GM21619 (cell line): ENCODE results near the gene RIMS3.
"Not testable (repeated sequence)": the region's sequence is repeated elsewhere in the genome, so short reads cannot be mapped to it uniquely, and the experiment has no call there.

Experiments
- ATAC-seq: cut with Tn5 transposase; IDR thresholded peaks from one replicate; pipeline ENCODE4 v1.9.1; 2021; ENCODE audit not compliant: unreplicated experiment

Gene RIMS3

DNA sequence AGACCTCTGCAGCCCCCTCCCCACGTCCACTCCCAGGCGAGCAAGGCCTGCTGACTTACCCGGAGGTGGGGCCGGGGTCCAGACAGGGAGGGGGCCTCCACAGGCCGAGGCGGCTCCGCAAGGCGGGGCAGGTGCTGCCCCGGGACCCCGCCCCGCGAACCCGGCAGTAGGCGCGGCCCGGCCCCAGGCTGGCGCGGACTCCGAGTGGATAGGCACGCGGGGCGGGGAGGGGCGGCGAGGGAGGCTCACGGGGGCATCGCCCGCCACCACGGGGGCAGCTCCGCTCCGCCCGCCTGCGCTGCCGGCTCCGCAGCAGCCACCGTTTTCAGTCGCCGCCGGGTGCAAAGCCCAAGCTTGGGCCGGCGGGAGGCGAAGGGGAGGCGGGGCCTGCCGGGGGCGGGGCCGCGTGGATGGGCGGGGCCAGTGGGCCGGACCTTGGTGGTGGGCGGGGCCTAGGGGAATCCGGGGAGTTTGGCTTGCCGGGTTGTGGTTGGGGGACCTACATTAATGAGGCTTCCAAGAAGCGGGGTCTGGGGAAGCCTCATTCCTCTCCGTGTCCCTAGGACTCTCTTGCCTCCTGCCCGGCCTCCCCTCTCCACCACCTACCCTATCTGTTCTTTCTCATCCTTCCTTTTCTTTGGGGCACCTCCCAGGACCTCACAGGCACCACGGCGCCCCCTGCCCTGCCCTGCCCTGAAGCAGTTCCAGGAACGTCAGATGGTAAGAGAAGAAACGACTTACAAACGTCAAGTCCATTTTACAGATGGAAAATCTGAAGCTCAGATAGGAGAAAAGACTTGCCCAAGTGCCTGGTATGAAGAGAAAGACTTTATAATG is at the start of gene RIMS3:
RIMS3 (minus strand) TSS at position 348 of the 837 bp plus-strand sequence. CDS start 23,757 bp downstream, outside the sequence.
- ATAC-seq: peak; percentile 56

- no peak for ATAC-seq
These were observed 47.5 kb upstream of the RIMS3 start for GRCh38 chr1:40712997-40713396.

DNA sequence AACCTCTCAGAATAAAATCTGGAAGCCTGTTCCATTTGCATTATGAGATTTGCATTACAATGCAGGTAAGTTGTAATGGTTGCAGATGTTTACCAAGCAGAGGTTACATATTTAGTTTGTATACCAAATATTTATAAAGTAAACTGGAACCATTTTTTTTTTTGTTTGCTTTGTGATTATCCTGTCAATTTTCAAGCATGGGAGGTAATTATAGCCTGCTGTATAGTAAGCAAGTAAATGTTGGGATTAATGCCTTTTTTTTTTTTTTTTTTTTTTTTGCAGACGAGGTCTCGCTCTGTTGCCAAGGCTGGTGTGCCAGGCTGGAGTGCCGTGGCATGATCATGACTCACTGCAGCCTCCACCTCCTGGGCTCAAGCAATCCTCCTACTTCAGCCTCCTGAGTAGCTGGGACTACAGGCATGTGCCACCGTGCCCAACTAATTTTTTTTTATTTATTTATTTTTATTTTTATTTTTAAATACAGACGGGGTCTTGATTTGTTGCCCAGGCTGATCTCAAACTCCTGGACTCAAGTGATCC is 47.0 kb upstream of the RIMS3 start:
- ATAC-seq: no peak

DNA sequence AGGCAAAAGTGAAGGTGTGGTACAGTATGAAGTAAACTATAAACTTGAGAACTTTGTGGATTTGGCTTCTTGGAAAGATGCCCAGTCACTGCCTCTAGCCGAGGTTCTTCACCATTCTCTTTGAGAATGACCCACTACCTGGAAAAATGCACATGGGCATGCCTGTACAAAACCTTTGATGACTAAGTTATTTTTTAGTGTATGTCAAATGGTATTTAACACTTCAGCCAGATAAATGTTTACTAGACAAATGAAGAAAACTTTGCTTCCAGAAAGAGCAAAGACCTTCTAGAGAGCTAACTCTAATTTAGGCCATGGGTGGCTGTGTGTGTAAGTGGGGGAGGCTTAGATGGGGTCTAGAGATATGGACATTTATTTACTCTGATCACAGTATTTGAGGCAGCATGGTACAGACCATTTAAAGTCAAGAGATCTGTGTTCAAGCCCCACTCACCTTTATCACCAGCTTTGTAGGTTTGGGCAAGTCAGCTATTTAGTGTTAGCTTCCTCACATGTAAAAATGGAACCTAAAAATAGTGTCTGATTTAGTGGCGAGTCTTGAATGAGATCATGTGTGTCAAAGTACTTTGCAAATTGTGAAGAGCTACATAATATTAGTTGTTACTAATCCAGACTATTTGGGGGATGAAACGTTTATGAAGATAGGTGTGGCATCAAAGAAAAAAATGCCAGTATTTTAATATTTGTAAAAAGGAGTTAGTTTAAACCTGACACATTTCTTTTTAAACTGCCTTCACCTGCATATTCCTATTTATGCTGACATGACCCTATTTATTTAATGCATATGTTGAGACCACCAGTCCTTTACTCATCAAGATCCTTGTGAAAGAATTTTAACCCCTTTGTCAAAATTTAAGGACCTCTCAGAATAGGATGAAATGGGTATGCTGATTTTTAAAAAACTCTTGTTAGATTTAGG is 46.3 kb upstream of the RIMS3 start:
- no peak for ATAC-seq

GRCh38 chr1:40710581-40711315 is 45.3 kb upstream of the RIMS3 start:
- no peak for ATAC-seq

DNA sequence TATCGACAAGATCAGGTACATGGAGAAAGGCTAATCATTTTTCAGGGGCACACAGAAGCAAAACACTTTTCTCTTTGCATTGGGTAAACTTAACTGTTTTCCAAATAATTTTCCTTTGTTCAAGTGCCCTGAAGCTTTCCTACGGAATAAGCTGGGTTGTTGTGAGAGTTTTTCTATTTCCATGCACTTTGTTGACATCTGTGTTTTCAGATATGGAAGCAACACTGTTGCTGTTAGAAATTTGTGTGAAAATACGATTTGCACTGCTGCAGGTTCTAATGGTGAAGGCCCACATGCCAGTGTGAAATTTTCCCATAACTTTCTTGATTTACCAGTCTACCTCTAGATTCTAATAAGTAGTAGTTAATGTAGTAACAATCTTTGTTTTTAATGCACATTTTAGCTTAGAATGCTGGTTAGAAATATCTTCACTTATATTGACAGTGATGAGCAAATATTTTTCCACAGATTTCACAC is 44.4 kb upstream of the RIMS3 start:
- ATAC-seq: no peak

DNA sequence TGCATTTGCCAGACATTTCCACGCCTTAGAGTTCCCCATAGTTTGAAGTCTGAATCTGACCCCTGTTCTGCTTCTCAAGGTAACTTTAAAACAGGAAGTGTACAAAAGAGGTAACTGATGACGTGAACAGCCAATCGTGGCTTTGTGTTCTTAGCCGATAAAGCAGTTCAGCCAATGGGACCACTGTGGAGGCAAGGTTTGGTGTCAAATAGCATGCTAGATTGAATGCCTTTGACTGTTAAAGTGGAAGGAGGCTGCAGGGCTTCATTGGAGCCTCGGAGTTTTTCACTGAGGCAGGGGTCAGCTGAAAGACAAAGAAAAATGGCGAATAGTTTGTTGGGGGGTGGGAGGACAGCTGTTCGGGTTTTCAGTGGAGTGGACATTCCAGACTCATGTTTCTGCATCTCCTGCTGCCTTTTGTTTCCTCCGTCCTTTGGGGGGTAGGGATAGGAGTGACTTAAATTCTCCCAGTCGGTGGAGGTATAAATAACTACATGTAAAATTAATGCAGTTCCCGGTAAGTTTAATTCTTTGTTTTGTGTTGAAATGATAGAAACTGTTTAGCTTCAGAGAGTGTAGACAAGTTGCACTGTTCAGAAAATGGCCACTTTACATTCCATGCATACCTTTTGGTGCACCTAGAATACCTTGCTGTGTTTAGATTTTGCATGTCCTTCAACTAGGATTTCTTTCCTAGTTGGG is 43.8 kb upstream of the RIMS3 start:
- ATAC-seq: peak; percentile 91

DNA sequence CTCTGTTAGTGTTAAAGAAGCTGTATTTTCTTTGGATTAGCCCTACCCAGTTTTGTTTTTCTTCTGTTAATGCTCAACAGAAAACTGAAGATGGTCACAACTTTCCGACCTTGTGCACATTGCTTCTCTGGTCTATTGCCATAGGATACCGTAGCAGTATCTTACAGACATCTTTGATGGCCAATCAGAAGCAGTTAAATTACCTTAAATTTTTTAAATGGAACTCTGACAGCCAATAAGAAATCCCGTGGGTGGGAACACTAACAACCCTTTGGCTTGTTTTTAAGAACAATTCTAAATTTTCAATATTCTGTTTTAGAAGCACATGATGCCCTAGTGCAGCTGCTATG is 43.2 kb upstream of the RIMS3 start:
- ATAC-seq: peak; percentile 58

- no peak for ATAC-seq
These were observed 41.1 kb upstream of the RIMS3 start for GRCh38 chr1:40706626-40707025.

DNA sequence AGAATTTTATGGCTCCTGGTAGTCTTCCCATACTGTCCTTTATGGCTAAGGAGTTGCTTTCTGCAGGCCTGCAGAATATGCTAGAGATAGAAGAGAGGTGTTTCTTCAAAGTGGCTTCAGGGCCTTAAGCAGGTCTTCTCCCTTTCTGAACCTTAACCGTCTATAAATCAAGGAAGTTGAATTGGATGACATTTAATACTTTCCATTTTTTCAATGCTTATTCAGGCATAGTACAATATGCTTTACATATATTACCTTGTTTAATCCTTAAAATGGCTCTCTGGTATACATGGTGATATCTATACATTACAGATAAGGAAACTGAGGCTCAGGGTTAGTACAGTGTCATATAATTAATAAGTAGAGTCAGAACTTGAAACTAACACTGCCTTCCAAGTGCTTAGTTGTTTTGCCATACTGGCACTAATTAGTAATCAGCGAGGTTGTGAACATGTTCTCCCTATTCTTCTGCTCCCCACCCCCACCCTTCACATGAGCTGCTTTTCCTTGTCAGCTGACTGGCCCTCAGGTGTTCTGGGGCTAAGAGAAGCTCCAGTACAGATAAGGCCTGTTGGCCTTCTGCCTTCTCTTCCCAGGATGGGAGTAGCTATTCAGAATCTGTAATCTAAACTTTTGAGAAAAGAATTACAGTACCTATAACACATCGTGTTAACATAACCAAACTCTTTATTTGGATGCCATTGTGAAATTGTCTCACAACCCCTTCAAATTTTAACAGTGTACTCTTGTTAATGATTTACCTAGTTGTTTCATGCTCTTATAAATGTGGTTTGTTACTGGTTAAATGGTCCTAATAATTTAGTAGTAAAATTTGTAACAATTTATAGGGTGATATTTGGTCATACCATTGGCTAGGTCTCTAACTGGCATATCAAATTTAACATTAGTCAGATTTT is 39.6 kb upstream of the RIMS3 start:
- ATAC-seq: no peak

DNA sequence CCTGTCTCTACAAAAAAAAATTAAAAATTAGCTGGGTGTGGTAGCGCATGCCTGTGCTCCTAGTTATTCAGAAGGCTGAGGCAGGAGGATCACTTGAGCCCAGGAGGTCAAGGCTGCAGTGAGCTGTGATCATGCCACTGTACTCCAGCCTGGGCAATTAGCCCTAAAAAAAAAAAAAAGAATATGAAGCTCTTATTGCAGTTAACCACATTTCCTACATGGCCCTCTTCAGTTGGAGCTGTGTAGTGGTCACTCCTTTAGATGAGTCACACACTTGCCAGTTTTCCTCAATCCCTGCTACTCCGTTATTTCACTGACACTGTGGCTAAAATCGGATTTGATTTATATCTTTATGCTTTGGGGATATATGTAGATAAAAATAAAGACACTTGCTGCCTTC is 37.8 kb upstream of the RIMS3 start:
- no peak for ATAC-seq

DNA sequence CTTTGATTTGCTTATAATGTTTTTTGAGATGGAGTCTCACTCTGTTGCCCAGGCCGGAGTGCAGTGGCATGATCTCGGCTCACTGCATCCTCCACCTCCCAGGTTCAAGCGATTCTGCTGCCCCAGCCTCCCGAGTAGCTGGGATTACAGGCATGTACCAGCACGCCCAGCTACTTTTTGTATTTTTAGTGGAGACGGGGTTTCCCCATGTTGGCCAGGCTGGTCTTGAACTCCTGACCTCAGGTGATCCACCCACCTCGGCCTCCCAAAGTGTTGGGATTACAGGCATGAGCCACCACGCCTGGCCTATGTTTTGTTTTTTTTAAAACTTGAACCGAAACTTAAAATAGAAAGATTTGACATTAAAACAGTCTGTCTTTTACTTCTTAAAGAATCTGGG is 37.3 kb upstream of the RIMS3 start:
- not testable (repeated sequence) for ATAC-seq

GRCh38 chr1:40701684-40702083 is 36.2 kb upstream of the RIMS3 start:
- ATAC-seq: no peak

DNA sequence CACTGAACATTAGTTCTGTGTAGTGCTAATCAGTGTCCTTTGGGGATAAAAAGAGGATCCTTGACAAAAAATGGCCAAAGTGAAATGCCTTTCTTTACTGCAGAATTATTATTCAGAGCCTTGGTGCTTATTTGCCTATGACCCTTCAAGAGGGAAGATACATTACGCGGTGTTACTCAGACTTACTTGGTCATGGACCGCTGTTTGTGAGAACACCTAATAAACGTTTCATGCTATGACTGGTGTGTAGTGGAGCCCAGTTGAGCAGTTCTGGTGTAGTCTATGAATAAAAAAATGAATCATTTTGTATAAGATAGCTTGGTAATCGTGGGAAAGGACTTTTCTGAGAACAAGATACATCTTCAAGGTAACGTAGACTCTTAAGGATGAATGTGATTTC is 34.3 kb upstream of the RIMS3 start:
- ATAC-seq: peak; percentile 73

GRCh38 chr1:40697436-40697835 is 32.0 kb upstream of the RIMS3 start:
- no peak for ATAC-seq

- no peak for ATAC-seq
These were observed 30.8 kb upstream of the RIMS3 start for GRCh38 chr1:40696294-40696693.

GRCh38 chr1:40694353-40694874 is 28.9 kb upstream of the RIMS3 start:
- ATAC-seq: no peak

- ATAC-seq: no peak
These were observed 27.9 kb upstream of the RIMS3 start for GRCh38 chr1:40693425-40693824.

- peak; percentile 4 for ATAC-seq
These were observed 27.0 kb upstream of the RIMS3 start for GRCh38 chr1:40692429-40692895.
